K562 (cell line): ENCODE measurements around the gene ADAT2. TPM values are rescaled to one million over a fixed set of nuclear protein-coding genes. Genes with fewer than 3 reads are reported as not detected.

Source experiments
- ARID4B ChIP-seq: sonication (generic); formaldehyde crosslinking; IDR thresholded peaks from 2 replicates; pipeline ENCODE4 v1.8.0; 2022; ENCODE audit warnings: mild to moderate bottlenecking, missing genetic modification reagents
- BACH1 ChIP-seq: fragments of 200-800 bp; sonication (Bioruptor generic); IDR thresholded peaks from 2 replicates; pipeline ENCODE4 v1.6.1; 2016; ENCODE audit warnings: missing genetic modification characterization, missing compliant biosample characterization
- BDP1 ChIP-seq: IDR thresholded peaks from 3 replicates; pipeline ENCODE4 v1.6.1; 2011; ENCODE audit not compliant: insufficient read length, insufficient read depth
- ETV1 ChIP-seq: fragments of 450-650 bp; conservative IDR thresholded peaks from 2 replicates; pipeline ENCODE4 v1.6.1; 2016; ENCODE audit warnings: missing genetic modification characterization, control low read depth, low read depth, missing compliant biosample characterization
- HSF4 ChIP-seq: fragments of 250-450 bp; sonication (Bioruptor Pico); IDR thresholded peaks from 2 replicates; pipeline ENCODE4 v2.1.2; 2022; ENCODE audit warnings: mild to moderate bottlenecking, moderate library complexity, borderline replicate concordance
- KHSRP ChIP-seq: fragments of 450-650 bp; IDR thresholded peaks from 2 replicates; pipeline ENCODE4 v1.6.1; 2017
- MAX ChIP-seq: sonication (generic); formaldehyde crosslinking; IDR thresholded peaks from 2 replicates; pipeline ENCODE4 v1.9.0; 2022; ENCODE audit warnings: mild to moderate bottlenecking, missing genetic modification reagents
- SIX5 ChIP-seq, 2 experiments: IDR thresholded peaks; 2 replicates each; pipeline ENCODE4 v1.6.1; 2011; ENCODE audit warnings: low read length in 2 of 2, borderline replicate concordance in 1 of 2, low read depth in 1 of 2, mild to moderate bottlenecking in 1 of 2, moderate library complexity in 1 of 2; ENCODE audit not compliant: insufficient read depth in 1 of 2
- SOX6 ChIP-seq: fragments of 450-650 bp; IDR thresholded peaks from 2 replicates; pipeline ENCODE4 v1.6.1; 2014; ENCODE audit warnings: mild to moderate bottlenecking
- TCF3 ChIP-seq: sonication (generic); formaldehyde crosslinking; IDR thresholded peaks from 2 replicates; pipeline ENCODE4 v1.4.0; 2020; ENCODE audit warnings: mild to moderate bottlenecking, missing genetic modification reagents
- U2AF2 ChIP-seq: fragments of 200-400 bp; formaldehyde crosslinking; optimal IDR thresholded peaks from 2 replicates; pipeline ENCODE3; 2017; ENCODE audit warnings: low read depth, mild to moderate bottlenecking, low read length
- ZBTB8A ChIP-seq: fragments of 450-650 bp; IDR thresholded peaks from 2 replicates; pipeline ENCODE4 v1.6.1; 2018; ENCODE audit warnings: mild to moderate bottlenecking, moderate library complexity; ENCODE audit not compliant: partially characterized antibody
- ZNF212 ChIP-seq: fragments of 450-650 bp; formaldehyde crosslinking; IDR thresholded peaks from 2 replicates; pipeline ENCODE4 v1.4.0; 2020; ENCODE audit warnings: mild to moderate bottlenecking
- ZNF239 ChIP-seq: fragments of 250-450 bp; sonication (Bioruptor Pico); IDR thresholded peaks from 2 replicates; pipeline ENCODE4 v1.4.0; 2020; ENCODE audit warnings: mild to moderate bottlenecking
- ZNF586 ChIP-seq: fragments of 450-650 bp; formaldehyde crosslinking; conservative IDR thresholded peaks from 2 replicates; pipeline ENCODE4 v1.4.0; 2020; ENCODE audit warnings: mild to moderate bottlenecking, moderate library complexity
- polyA plus RNA-seq, 8 experiments: library from polyadenylated mRNA; depleted of rRNA in 4 of 8; stranded (reverse) in 5 of 8; unstranded in 3 of 8; fragments of >200 nt; fragmentation: Nextera tagmentation in 2 of 8; fragmentation: Illumina TruSeq in 1 of 8; extraction: Ambion mirVana in 2 of 8; extraction: Trizol in 1 of 8; gene quantifications; 2 replicates each; pipeline versions ENCODE4 v1.2.1 to v1.2.3, GENCODE V29; 2011 to 2014; ENCODE audit warnings: inconsistent platforms in 1 of 8, missing spikeins in 1 of 8
- total RNA-seq, 7 experiments: library from RNA; depleted of rRNA in 6 of 7; stranded (reverse); fragments of >200 nt in 6 of 7; fragmentation: Illumina TruSeq in 2 of 7; extraction: Trizol in 2 of 7; gene quantifications; 2 replicates each; pipeline versions ENCODE4 v1.2.1 to v1.2.3, GENCODE V29; 2011 to 2021; ENCODE audit warnings: low replicate concordance in 1 of 7
- TF ChIP-seq, protein P1 (sequence below), 2 experiments: fragments of 150-350 bp in 1 of 2; IDR thresholded peaks; 2 replicates each; pipeline ENCODE4 v1.6.1; 2012 to 2016; ENCODE audit warnings: low read depth in 2 of 2, low read length in 2 of 2, mild to moderate bottlenecking in 1 of 2, moderate library complexity in 1 of 2
- TF ChIP-seq, protein P2 (sequence below): sonication (generic); formaldehyde crosslinking; IDR thresholded peaks from 2 replicates; pipeline ENCODE4 v1.8.0; 2022; ENCODE audit warnings: mild to moderate bottlenecking, missing genetic modification reagents

Gene ADAT2
- total and polyA plus RNA-seq, 9 of the 15 experiments (the other 6 are each of a cell fraction or from before 2014, with no cell fraction given): 13.0 to 62.5 (median 31.7) TPM

DNA sequence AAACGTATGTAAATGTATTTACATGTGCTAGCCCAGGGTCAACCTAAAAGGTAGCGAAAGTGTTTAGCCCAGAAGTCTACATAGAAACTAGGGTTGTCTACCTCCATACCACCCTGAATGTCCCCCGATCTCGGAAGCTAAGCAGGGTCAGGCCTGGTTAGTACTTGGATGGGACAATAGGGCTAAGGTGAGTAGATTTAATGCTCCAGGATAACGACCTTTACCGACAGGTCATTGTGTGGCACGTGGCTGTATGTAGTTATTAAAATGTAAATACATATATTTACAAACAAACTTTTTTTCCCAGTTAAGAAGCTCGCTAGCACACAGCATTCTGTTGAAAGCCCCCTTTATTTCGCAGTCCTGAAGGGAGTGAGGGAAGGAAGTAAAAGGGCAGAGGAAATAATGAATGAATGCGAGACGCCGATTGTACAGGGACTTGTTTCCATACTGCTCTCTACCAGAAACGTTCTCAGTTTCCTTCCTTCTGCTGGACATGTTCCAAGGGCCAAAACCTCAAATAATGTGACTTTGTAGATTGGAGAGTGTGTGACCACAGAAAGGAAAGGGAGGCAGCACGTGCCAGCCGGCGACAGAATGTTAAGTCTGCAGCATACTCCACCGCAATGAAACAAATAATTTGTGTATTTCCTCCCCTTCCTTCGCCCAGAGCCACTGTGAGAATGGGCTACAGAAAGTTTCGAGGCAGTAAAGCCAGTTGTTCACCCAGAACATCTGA lies 612 bp downstream of the ADAT2 start (continued):
- TF ChIP-seq, protein P1, sequence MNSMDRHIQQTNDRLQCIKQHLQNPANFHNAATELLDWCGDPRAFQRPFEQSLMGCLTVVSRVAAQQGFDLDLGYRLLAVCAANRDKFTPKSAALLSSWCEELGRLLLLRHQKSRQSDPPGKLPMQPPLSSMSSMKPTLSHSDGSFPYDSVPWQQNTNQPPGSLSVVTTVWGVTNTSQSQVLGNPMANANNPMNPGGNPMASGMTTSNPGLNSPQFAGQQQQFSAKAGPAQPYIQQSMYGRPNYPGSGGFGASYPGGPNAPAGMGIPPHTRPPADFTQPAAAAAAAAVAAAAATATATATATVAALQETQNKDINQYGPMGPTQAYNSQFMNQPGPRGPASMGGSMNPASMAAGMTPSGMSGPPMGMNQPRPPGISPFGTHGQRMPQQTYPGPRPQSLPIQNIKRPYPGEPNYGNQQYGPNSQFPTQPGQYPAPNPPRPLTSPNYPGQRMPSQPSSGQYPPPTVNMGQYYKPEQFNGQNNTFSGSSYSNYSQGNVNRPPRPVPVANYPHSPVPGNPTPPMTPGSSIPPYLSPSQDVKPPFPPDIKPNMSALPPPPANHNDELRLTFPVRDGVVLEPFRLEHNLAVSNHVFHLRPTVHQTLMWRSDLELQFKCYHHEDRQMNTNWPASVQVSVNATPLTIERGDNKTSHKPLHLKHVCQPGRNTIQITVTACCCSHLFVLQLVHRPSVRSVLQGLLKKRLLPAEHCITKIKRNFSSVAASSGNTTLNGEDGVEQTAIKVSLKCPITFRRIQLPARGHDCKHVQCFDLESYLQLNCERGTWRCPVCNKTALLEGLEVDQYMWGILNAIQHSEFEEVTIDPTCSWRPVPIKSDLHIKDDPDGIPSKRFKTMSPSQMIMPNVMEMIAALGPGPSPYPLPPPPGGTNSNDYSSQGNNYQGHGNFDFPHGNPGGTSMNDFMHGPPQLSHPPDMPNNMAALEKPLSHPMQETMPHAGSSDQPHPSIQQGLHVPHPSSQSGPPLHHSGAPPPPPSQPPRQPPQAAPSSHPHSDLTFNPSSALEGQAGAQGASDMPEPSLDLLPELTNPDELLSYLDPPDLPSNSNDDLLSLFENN (IDR thresholded peaks at IDR 0.05; ENCODE audit: low read depth in 2 of 2, low read length in 2 of 2): 0 out of 4 replicates have a peak, but pooled peaks of 1 of the 2 experiments have one; percentile 26
- TF ChIP-seq BDP1 (peak; percentile 11), HSF4 (CRISPR knock-in tag) (peak; percentile 54; the same call in 1 of the 2 replicates), TCF3 (CRISPR knock-in tag) (peak; percentile 47; the same call in 1 of the 2 replicates), SIX5 (IDR thresholded peaks at IDR 0.05; ENCODE audit: borderline replicate concordance in 1 of 2, insufficient read depth in 1 of 2, low read depth in 1 of 2, low read length in 2 of 2) (no peak), ZNF586 (CRISPR knock-in tag) (no peak), ZBTB8A (no peak), SOX6 (0 out of 2 replicates have a peak, but pooled peaks have one; percentile 15), ETV1 (peak; percentile 22; the same call in 1 of the 2 replicates), ZNF212 (CRISPR knock-in tag) (no peak), ARID4B (CRISPR knock-in tag) (no peak), BACH1 (tag) (0 out of 2 replicates have a peak, but pooled peaks have one; percentile 16), MAX (CRISPR knock-in tag) (peak; percentile 79), ZNF239 (CRISPR knock-in tag) (no peak), KHSRP (no peak), U2AF2 (no peak)
- TF ChIP-seq, protein P2, sequence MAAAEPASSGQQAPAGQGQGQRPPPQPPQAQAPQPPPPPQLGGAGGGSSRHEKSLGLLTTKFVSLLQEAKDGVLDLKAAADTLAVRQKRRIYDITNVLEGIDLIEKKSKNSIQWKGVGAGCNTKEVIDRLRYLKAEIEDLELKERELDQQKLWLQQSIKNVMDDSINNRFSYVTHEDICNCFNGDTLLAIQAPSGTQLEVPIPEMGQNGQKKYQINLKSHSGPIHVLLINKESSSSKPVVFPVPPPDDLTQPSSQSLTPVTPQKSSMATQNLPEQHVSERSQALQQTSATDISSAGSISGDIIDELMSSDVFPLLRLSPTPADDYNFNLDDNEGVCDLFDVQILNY (CRISPR knock-in tag): peak; percentile 9; the same call in 1 of the 2 replicates
